Gastrocnemius medialis (tissue), 4 donors: ENCODE measurements around the gene BCLAF1.

Source experiments
- POLR2A ChIP-seq, 2 donors: fragments of 450-650 bp; IDR thresholded peaks; one replicate each; pipeline ENCODE4 v1.6.1; 2017; ENCODE audit warnings: antibody characterized with exemption in 2 of 2, mild to moderate bottlenecking in 2 of 2, moderate library complexity in 2 of 2
- TF ChIP-seq, protein P1 (sequence below), 5 experiments: fragments of 450-650 bp in 3 of 5; fragments of 200-600 bp in 2 of 5; sonication (generic) in 2 of 5; IDR thresholded peaks in 4 of 5; conservative IDR thresholded peaks in 1 of 5; 1 replicate in 4 of 5; 2 replicates in 1 of 5; pipeline ENCODE4 v1.5.1; 2016 to 2019; ENCODE audit warnings: antibody characterized with exemption in 5 of 5, mild to moderate bottlenecking in 3 of 5, moderate library complexity in 3 of 5

DNA sequence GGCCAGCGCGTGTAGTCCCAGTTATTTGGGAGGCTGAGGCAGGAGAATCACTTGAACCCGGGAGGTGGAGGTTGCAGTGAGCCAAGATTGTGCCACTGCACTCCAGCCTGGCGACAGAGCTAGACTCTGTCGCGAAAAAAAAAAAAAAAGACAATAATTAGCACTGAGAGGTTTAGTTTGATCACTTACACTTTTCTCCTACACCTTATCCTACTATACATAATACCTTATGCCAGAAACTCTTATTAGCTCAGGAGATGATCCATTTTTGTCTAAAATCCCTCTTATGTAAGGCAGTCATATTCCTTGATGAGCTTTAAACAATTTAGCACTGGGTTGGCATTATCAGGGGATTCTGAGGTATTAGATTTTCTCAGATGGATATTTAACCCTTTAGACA lies 35.9 kb downstream of the BCLAF1 start:
- TF ChIP-seq, protein P1, sequence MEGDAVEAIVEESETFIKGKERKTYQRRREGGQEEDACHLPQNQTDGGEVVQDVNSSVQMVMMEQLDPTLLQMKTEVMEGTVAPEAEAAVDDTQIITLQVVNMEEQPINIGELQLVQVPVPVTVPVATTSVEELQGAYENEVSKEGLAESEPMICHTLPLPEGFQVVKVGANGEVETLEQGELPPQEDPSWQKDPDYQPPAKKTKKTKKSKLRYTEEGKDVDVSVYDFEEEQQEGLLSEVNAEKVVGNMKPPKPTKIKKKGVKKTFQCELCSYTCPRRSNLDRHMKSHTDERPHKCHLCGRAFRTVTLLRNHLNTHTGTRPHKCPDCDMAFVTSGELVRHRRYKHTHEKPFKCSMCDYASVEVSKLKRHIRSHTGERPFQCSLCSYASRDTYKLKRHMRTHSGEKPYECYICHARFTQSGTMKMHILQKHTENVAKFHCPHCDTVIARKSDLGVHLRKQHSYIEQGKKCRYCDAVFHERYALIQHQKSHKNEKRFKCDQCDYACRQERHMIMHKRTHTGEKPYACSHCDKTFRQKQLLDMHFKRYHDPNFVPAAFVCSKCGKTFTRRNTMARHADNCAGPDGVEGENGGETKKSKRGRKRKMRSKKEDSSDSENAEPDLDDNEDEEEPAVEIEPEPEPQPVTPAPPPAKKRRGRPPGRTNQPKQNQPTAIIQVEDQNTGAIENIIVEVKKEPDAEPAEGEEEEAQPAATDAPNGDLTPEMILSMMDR (IDR thresholded peaks at IDR 0.05 in 4 of 5, conservative IDR thresholded peaks at IDR 0.05 in 1 of 5) = no peak
- no peak for TF ChIP-seq POLR2A (IDR thresholded peaks at IDR 0.05)
